ENCODE results near the gene KLHL30.

DNA sequence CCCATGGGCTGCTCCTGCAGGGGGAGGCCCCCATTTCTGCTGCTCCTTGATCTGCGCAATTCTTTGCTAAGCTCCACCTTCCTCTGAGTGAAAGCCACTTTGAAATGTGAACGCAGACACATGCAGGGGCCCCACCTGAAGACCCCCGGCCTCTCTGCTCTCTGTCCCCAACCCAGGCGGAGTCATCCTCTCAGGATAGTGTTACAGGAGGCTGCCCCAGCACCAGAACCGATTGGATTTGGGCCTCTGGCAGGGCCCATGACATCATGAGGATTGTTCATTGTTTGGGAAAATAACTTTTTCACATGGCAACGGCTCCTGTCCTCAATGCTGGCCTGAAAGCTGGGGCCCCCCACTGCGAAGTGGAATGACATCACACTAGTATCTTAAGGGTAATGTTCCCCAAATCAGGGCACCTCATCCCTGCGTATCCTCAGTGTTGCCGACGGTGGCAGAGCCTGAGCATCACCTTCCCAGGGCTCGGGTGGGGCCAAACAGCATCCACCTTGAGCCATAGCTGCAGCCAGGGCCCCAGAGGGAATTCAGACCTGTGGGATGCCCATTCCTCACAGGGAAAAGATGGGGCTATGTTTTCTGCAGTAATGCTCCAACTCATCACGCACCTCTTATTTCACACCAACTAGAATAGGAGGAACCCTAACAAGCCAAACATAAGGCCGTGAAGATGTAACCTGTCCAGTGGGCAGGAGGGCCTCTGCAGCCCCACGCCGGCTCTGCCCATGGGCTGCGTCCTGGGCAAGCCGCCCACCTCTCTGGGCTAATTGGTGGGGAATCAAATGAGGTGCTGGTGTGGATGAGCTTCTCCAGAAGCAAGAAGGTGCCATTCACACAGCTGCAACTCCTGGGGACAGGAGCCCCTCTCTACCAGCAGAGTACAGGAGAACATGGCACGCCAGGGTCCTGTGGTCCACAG, 17.6 kb downstream of the KLHL30 start:
- TF ChIP-seq, protein P1, sequence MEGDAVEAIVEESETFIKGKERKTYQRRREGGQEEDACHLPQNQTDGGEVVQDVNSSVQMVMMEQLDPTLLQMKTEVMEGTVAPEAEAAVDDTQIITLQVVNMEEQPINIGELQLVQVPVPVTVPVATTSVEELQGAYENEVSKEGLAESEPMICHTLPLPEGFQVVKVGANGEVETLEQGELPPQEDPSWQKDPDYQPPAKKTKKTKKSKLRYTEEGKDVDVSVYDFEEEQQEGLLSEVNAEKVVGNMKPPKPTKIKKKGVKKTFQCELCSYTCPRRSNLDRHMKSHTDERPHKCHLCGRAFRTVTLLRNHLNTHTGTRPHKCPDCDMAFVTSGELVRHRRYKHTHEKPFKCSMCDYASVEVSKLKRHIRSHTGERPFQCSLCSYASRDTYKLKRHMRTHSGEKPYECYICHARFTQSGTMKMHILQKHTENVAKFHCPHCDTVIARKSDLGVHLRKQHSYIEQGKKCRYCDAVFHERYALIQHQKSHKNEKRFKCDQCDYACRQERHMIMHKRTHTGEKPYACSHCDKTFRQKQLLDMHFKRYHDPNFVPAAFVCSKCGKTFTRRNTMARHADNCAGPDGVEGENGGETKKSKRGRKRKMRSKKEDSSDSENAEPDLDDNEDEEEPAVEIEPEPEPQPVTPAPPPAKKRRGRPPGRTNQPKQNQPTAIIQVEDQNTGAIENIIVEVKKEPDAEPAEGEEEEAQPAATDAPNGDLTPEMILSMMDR (conservative IDR thresholded peaks at IDR 0.05; ENCODE audit: low read length): no peak
- no peak for TF ChIP-seq EZH2phosphoT487 (IDR thresholded peaks at IDR 0.05; ENCODE audit: borderline replicate concordance, low read depth, low read length)
